Measurements from ENCODE around the gene PARD3B. TPM values are rescaled to one million over a fixed set of nuclear protein-coding genes. Genes with fewer than 3 reads are reported as not detected.

Gene PARD3B
- total and polyA plus RNA-seq, 10 of the 15 experiments (the other 5 are each of a cell fraction or from before 2014, with no cell fraction given) = 0.01 to 0.54 (median 0.07) TPM; not detected in 7

GRCh38 chr2:205130111-205130829 is 585.0 kb downstream of the PARD3B start (continued):
- TF ChIP-seq CEBPZ (IDR thresholded peaks at IDR 0.05; ENCODE audit: low read depth, low read length) (no peak), BHLHE40 (IDR thresholded peaks at IDR 0.05; ENCODE audit: borderline replicate concordance in 1 of 2, low read depth in 2 of 2, low read length in 1 of 2) (no peak), ZBTB11 (CRISPR knock-in tag; IDR thresholded peaks at IDR 0.05) (no peak), BMI1 (IDR thresholded peaks at IDR 0.05; ENCODE audit: borderline replicate concordance) (no peak), CBFB (IDR thresholded peaks at IDR 0.05; ENCODE audit: low read depth) (no peak), MTA2 (IDR thresholded peaks at IDR 0.05; ENCODE audit: low read depth) (no peak), E2F4 (IDR thresholded peaks at IDR 0.05; ENCODE audit: low read depth, low read length) (no peak), NRF1 (conservative IDR thresholded peaks at IDR 0.05; ENCODE audit: low read depth, low read length) (no peak), ESRRA (IDR thresholded peaks at IDR 0.05; ENCODE audit: low read length) (no peak), ZBTB40 (IDR thresholded peaks at IDR 0.05; ENCODE audit: borderline replicate concordance) (no peak), USF1 (IDR thresholded peaks at IDR 0.05; ENCODE audit: borderline replicate concordance, extremely low read length, insufficient read depth, low read depth, low read length) (no peak), RUNX3 (IDR thresholded peaks at IDR 0.05; ENCODE audit: low read length) (no peak)
